ENCODE data around the gene TFF1.

DNA sequence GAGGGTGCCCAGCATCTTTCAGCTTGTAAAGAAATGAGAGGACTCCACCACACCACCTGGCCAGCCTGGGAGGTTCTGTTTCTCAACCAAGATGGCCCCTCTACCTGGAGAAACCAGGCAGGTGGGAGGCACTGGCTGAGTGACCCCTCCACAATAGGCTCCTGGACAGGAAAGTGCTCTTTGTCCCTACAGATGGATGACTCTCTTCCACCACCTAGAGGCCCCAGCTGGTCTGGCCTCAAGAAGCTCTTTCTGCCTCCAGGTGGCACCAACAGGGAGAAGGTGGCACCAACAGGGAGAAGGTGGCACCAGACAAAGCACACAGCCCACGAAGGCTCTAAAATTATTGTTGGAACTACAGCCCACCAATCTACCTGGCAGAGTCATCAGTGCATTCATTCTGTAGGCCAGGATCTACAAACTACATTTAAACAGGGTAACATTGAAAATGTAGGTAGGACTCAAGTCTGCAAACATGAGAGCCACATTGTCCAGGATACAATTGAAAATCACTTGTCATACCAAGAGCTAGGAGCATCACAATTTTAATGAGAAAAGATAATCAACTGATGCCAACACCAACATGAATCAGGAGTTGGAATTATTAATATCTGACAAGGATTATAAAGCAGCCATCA, 15.1 kb upstream of the TFF1 start:
- no peak for TF ChIP-seq POLR2AphosphoS5 (IDR thresholded peaks at IDR 0.05; ENCODE audit: borderline replicate concordance, low read depth, low read length)
- TF ChIP-seq EZH2 (IDR thresholded peaks at IDR 0.05) = no peak
